ENCODE data around the gene RIMKLB. TPM values are rescaled to one million over a fixed set of nuclear protein-coding genes. Genes with fewer than 3 reads are reported as not detected.
A peak's percentile ranks its signal among the peaks of the same experiment; 100 is the strongest.

RIMKLB gene
- polyA plus RNA-seq, 1 of the 3 experiments (the other 2 are of a cell fraction) = 24.5 TPM

DNA sequence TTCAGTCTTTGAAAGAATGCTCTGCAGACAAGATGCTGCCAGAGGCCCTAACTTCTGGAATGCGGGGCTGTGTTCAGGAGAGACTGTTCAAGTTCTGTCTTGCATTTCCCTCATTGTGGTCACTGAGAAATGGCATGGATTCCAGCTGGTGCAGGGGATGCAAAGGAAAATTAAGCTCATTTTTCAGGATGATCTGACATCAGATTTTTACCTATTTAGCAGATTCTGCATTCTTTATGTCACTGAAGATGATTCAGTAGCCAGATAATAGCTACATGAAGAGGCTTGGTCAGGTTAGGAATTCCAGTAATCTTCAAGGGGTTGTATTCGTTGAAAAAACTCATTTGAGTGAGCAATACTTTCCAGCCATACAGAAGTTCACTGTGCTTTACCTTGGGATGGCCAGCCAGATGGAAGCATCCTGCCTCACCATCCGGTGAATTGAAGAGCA, 19.1 kb upstream of the RIMKLB start (continued):
- TF ChIP-seq FOXM1 (IDR thresholded peaks at IDR 0.05; ENCODE audit: low read depth) (no peak), TCF12 (IDR thresholded peaks at IDR 0.05) (peak; percentile 92)

- Histone ChIP-seq H4K20me1 (ENCODE audit: insufficient read depth) (no peaks in the 10 kb centered on the region), H3K4me3 (ENCODE audit: low read depth in 2 of 2, low read length in 1 of 2) (no peak overlapping the region), H3K27ac (ENCODE audit: low read depth in 2 of 2, low read length in 1 of 2) (no peak overlapping the region), H3K79me2 (ENCODE audit: insufficient read depth) (no peaks in the 10 kb centered on the region), H3K36me3 (replicated peaks in 1 of 2; ENCODE audit: control insufficient read depth in 1 of 2, insufficient read depth in 2 of 2, low read length in 1 of 2) (no peaks in the 10 kb centered on the region), H3K4me2 (no peak overlapping the region), H3K9me3 (no peaks in the 10 kb centered on the region), H3K9ac (no peak overlapping the region), H2AFZ (ENCODE audit: low read depth) (peak overlapping the region; percentile 22; the same call in 1 of the 2 replicates), H3K9me2 (no peaks in the 10 kb centered on the region), H3K27me3 (ENCODE audit: insufficient read depth) (no peaks in the 10 kb centered on the region), H3K4me1 (ENCODE audit: control insufficient read depth in 1 of 2, insufficient read depth in 2 of 2, low read depth in 1 of 2, low read length in 1 of 2) (no peaks in the 10 kb centered on the region; a peak in 1 of 4 replicates), H3F3A (replicated peaks; ENCODE audit: insufficient read depth) (peaks cover 9% of the 10 kb centered on the region)
- 54% methylated on average over 9 of the region's 9 CpGs for WGBS (ENCODE audit: low lambda C conversion rate)
- ChIA-PET CTCF (interaction anchor here (0.8 to 7.9 kb wide), 14 partner anchors 24 to 369 kb away, joined by 3 to 161 read pairs (median 4); partner anchors contain the start of genes A2ML1 and M6PR), POLR2A (no interaction called here)
- DNase-seq = peak; percentile 43
- TF ChIP-seq EZH2phosphoT487 (IDR thresholded peaks at IDR 0.05; ENCODE audit: borderline replicate concordance, low read depth) (no peak), FOXM1 (IDR thresholded peaks at IDR 0.05; ENCODE audit: low read depth) (no peak), YY1 (IDR thresholded peaks at IDR 0.05; ENCODE audit: low read depth) (no peak), SMC3 (IDR thresholded peaks at IDR 0.05; ENCODE audit: low read depth, low read length) (peak; percentile 35; the same call in 1 of the 2 replicates), RXRA (IDR thresholded peaks at IDR 0.05; ENCODE audit: borderline replicate concordance, low read depth) (no peak), NRF1 (IDR thresholded peaks at IDR 0.05; ENCODE audit: low read depth, low read length) (no peak), TAF1 (IDR thresholded peaks at IDR 0.05; ENCODE audit: borderline replicate concordance, low read depth, low read length) (no peak), RCOR1 (IDR thresholded peaks at IDR 0.05; ENCODE audit: low read length) (no peak), RAD21 (IDR thresholded peaks at IDR 0.05; ENCODE audit: low read length) (peak; percentile 52), ELF1 (IDR thresholded peaks at IDR 0.05) (no peak), MXI1 (IDR thresholded peaks at IDR 0.05; ENCODE audit: low read depth, low read length) (no peak), EP300 (IDR thresholded peaks at IDR 0.05; ENCODE audit: borderline replicate concordance in 1 of 2, low read depth in 1 of 2, low read length in 1 of 2) (no peak), TEAD4 (IDR thresholded peaks at IDR 0.05; ENCODE audit: borderline replicate concordance, insufficient read depth) (no peak), FOXJ3 (CRISPR knock-in tag; IDR thresholded peaks at IDR 0.05) (no peak), RFX5 (IDR thresholded peaks at IDR 0.05; ENCODE audit: low read length) (no peak), POLR2AphosphoS5 (IDR thresholded peaks at IDR 0.05; ENCODE audit: low read depth, low read length) (no peak), JUND (IDR thresholded peaks at IDR 0.05) (no peak)
- TF ChIP-seq, protein P1, sequence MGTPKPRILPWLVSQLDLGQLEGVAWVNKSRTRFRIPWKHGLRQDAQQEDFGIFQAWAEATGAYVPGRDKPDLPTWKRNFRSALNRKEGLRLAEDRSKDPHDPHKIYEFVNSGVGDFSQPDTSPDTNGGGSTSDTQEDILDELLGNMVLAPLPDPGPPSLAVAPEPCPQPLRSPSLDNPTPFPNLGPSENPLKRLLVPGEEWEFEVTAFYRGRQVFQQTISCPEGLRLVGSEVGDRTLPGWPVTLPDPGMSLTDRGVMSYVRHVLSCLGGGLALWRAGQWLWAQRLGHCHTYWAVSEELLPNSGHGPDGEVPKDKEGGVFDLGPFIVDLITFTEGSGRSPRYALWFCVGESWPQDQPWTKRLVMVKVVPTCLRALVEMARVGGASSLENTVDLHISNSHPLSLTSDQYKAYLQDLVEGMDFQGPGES (IDR thresholded peaks at IDR 0.05; ENCODE audit: low read depth, low read length) = no peak
- TF ChIP-seq, protein P2, sequence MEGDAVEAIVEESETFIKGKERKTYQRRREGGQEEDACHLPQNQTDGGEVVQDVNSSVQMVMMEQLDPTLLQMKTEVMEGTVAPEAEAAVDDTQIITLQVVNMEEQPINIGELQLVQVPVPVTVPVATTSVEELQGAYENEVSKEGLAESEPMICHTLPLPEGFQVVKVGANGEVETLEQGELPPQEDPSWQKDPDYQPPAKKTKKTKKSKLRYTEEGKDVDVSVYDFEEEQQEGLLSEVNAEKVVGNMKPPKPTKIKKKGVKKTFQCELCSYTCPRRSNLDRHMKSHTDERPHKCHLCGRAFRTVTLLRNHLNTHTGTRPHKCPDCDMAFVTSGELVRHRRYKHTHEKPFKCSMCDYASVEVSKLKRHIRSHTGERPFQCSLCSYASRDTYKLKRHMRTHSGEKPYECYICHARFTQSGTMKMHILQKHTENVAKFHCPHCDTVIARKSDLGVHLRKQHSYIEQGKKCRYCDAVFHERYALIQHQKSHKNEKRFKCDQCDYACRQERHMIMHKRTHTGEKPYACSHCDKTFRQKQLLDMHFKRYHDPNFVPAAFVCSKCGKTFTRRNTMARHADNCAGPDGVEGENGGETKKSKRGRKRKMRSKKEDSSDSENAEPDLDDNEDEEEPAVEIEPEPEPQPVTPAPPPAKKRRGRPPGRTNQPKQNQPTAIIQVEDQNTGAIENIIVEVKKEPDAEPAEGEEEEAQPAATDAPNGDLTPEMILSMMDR (IDR thresholded peaks at IDR 0.05) = peak; percentile 33
- TF ChIP-seq, protein P3, sequence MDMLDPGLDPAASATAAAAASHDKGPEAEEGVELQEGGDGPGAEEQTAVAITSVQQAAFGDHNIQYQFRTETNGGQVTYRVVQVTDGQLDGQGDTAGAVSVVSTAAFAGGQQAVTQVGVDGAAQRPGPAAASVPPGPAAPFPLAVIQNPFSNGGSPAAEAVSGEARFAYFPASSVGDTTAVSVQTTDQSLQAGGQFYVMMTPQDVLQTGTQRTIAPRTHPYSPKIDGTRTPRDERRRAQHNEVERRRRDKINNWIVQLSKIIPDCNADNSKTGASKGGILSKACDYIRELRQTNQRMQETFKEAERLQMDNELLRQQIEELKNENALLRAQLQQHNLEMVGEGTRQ (IDR thresholded peaks at IDR 0.05; ENCODE audit: borderline replicate concordance, low read depth, low read length) = no peak
Observed at GRCh38 chr12:8680533-8680932, 17.3 kb upstream of the RIMKLB start.
